HS-5 (cell line): ENCODE results near the gene ARHGEF40.

Source experiments
- DNase-seq: peaks from one replicate; pipeline ENCODE4 v3.0.0-alpha.2; 2012; ENCODE audit warnings: low read depth

Gene ARHGEF40

GRCh38 chr14:21083565-21084325 is 13.6 kb downstream of the ARHGEF40 start:
- DNase-seq, result no peak

- DNase-seq, result no peak
Measured at GRCh38 chr14:21084396-21084795, 14.3 kb downstream of the ARHGEF40 start.

GRCh38 chr14:21084998-21085853 is 15.1 kb downstream of the ARHGEF40 start:
- no peak for DNase-seq

- no peak for DNase-seq
Measured at GRCh38 chr14:21086908-21087293, 16.8 kb downstream of the ARHGEF40 start.

GRCh38 chr14:21087294-21088091 is 17.4 kb downstream of the ARHGEF40 start:
- peak; percentile 83 for DNase-seq

GRCh38 chr14:21088687-21089086 is 18.6 kb downstream of the ARHGEF40 start:
- no peak for DNase-seq

GRCh38 chr14:21089271-21089670 is 19.2 kb downstream of the ARHGEF40 start:
- no peak for DNase-seq

- DNase-seq, result no peak
Measured at GRCh38 chr14:21089877-21090193, 19.7 kb downstream of the ARHGEF40 start.

GRCh38 chr14:21090194-21090939 is 20.3 kb downstream of the ARHGEF40 start:
- no peak for DNase-seq

- no peak for DNase-seq
Measured at GRCh38 chr14:21090940-21091663, 21.0 kb downstream of the ARHGEF40 start.

GRCh38 chr14:21091821-21092272 is 21.7 kb downstream of the ARHGEF40 start:
- no peak for DNase-seq

- no peak for DNase-seq
Measured at GRCh38 chr14:21092273-21093011, 22.3 kb downstream of the ARHGEF40 start.

GRCh38 chr14:21093018-21093417 is 22.9 kb downstream of the ARHGEF40 start:
- no peak for DNase-seq

GRCh38 chr14:21093769-21094681 is 23.9 kb downstream of the ARHGEF40 start:
- no peak for DNase-seq

- no peak for DNase-seq
Measured at GRCh38 chr14:21095430-21096205, 25.5 kb downstream of the ARHGEF40 start.

GRCh38 chr14:21096438-21096837 is 26.3 kb downstream of the ARHGEF40 start:
- no peak for DNase-seq

GRCh38 chr14:21096978-21097635 is 27.0 kb downstream of the ARHGEF40 start:
- DNase-seq, result no peak

- no peak for DNase-seq
Measured at GRCh38 chr14:21097636-21098075, 27.6 kb downstream of the ARHGEF40 start.
